Dermis lymphatic vessel endothelial cell (primary cell): Measurements from ENCODE around the gene NCSTN. TPM values are rescaled to one million over a fixed set of nuclear protein-coding genes. Genes with fewer than 3 reads are reported as not detected.

Experiments used
- total RNA-seq: library from RNA; depleted of rRNA; stranded (reverse); fragments of >200 nt; gene quantifications from 2 replicates; pipeline ENCODE4 v1.2.1, GENCODE V29; 2014

The NCSTN gene
- total RNA-seq: 67.6 and 73.4 TPM in 2 replicates

GRCh38 chr1:160342953-160343869 lies at the start of gene NCSTN, which contains the start of gene COPA:
TSS of gene NCSTN (plus strand) at chr1:160343383. CDS start at chr1:160343397, 14 bp downstream.
TSS of gene COPA (minus strand) at chr1:160343250. CDS start at chr1:160343170, 80 bp downstream.

GRCh38 chr1:160366731-160367515 lies 23.7 kb downstream of the NCSTN start, which contains the start of gene NHLH1:
TSS of gene NHLH1 (plus strand) at chr1:160367071. CDS start at chr1:160370732, 3,661 bp downstream.

GRCh38 chr1:160400223-160400645 lies 57.1 kb downstream of the NCSTN start, which contains the start of gene VANGL2:
TSS of gene VANGL2 (plus strand) at chr1:160400564. CDS start at chr1:160415838, 15,274 bp downstream.

Other genes starting within 250 kb of the NCSTN start
- 6.5 and 7.7 TPM in 2 replicates for gene IGSF8, start 244.8 kb upstream of the NCSTN start, total RNA-seq
- not detected in 2 replicates for gene ATP1A2, start 227.6 kb upstream of the NCSTN start, total RNA-seq
- gene ATP1A4, start 191.8 kb upstream of the NCSTN start, total RNA-seq: not detected in 2 replicates
- gene CASQ1, start 152.8 kb upstream of the NCSTN start, total RNA-seq: not detected in 2 replicates
- 57.3 and 59.6 TPM in 2 replicates for gene PEA15, start 138.0 kb upstream of the NCSTN start, total RNA-seq
- 71.6 and 81.7 TPM in 2 replicates for gene DCAF8, start 80.8 kb upstream of the NCSTN start, total RNA-seq
- gene PEX19, start 58.2 kb upstream of the NCSTN start, total RNA-seq: 29.3 and 32.2 TPM in 2 replicates
- gene COPA, start 133 bp upstream of the NCSTN start, total RNA-seq: 230 and 235 TPM in 2 replicates
- gene NHLH1, start 23.7 kb downstream of the NCSTN start, total RNA-seq: under 0.01 TPM in 1 of 2 replicates, not detected in the other
- gene VANGL2, start 57.2 kb downstream of the NCSTN start, total RNA-seq: not detected in 2 replicates
- not detected in 2 replicates for gene SLAMF6, start 179.9 kb downstream of the NCSTN start, total RNA-seq
- gene CD84, start 236.1 kb downstream of the NCSTN start, total RNA-seq: not detected in 2 replicates